Smooth muscle cell (in vitro differentiated cells): ENCODE data around the gene SPATA1. TPM values are rescaled to one million over a fixed set of nuclear protein-coding genes. Genes with fewer than 3 reads are reported as not detected.

ENCODE experiments used
- DNase-seq: peaks from one replicate; lab custom pipeline; 2025; ENCODE audit not compliant: unreplicated experiment; lab: John Stamatoyannopoulos, UW
- H2AFZ ChIP-seq: fragments of 200-600 bp; sonication (generic); 2 replicates; pipeline ENCODE4 v1.6.0; 2016; ENCODE audit warnings: antibody characterized with exemption, low read depth, mild to moderate bottlenecking
- H3F3A ChIP-seq: fragments of 200-600 bp; sonication (generic); 2 replicates; pipeline ENCODE4 v1.6.0; 2017; ENCODE audit warnings: antibody characterized with exemption, low read depth
- H3K27ac ChIP-seq: fragments of 200-600 bp; sonication (generic); 2 replicates; pipeline ENCODE4 v1.5.1; 2016; ENCODE audit warnings: low read depth, mild to moderate bottlenecking
- H3K27me3 ChIP-seq: fragments of 200-600 bp; sonication (generic); 2 replicates; pipeline ENCODE4 v1.6.1; 2016; ENCODE audit warnings: low read depth, mild to moderate bottlenecking
- H3K36me3 ChIP-seq: fragments of 200-600 bp; sonication (generic); 2 replicates; pipeline ENCODE4 v1.5.1; 2016; ENCODE audit warnings: low read depth
- H3K4me1 ChIP-seq: fragments of 200-600 bp; sonication (generic); 2 replicates; pipeline ENCODE4 v1.5.1; 2016; ENCODE audit warnings: low read depth
- H3K4me2 ChIP-seq: fragments of 200-600 bp; sonication (generic); 2 replicates; pipeline ENCODE4 v1.6.0; 2016; ENCODE audit warnings: mild to moderate bottlenecking
- H3K4me3 ChIP-seq: fragments of 200-600 bp; sonication (generic); 2 replicates; pipeline ENCODE4 v1.5.1; 2016; ENCODE audit warnings: mild to moderate bottlenecking
- H3K79me2 ChIP-seq: fragments of 200-600 bp; sonication (generic); 2 replicates; pipeline ENCODE4 v1.6.0; 2016; ENCODE audit warnings: low read depth, mild to moderate bottlenecking
- H3K9ac ChIP-seq: fragments of 200-600 bp; sonication (generic); 2 replicates; pipeline ENCODE4 v1.6.0; 2016; ENCODE audit warnings: low read depth
- H3K9me3 ChIP-seq: fragments of 200-600 bp; sonication (generic); replicated peaks from 2 replicates; pipeline ENCODE4 v1.5.1; 2016; ENCODE audit warnings: low read depth
- H4K20me1 ChIP-seq: fragments of 200-600 bp; sonication (generic); 2 replicates; pipeline ENCODE4 v1.6.0; 2016; ENCODE audit warnings: low read depth
- WGBS: methylation state at CpG from one replicate; pipeline ENCODE4 v1.1.7; 2016; ENCODE audit warnings: low lambda C conversion rate; 5-methylcytosine and 5-hydroxymethylcytosine counted together
- polyA plus RNA-seq: library from polyadenylated mRNA; unstranded; fragments of >200 nt; fragmentation: Nextera tagmentation; extraction: Ambion mirVana; gene quantifications from 2 replicates; pipeline ENCODE4 v1.2.1, GENCODE V29; 2016
- total RNA-seq: library from RNA; depleted of rRNA; stranded (reverse); fragments of >200 nt; gene quantifications from 2 replicates; pipeline ENCODE4 v1.2.3, GENCODE V29; 2014
- TF ChIP-seq, protein P1 (sequence below): fragments of 200-600 bp; sonication (generic); IDR thresholded peaks from 2 replicates; pipeline ENCODE4 v1.5.1; 2017; ENCODE audit warnings: borderline replicate concordance, mild to moderate bottlenecking, antibody characterized with exemption; ENCODE audit not compliant: insufficient read depth, poor library complexity, severe bottlenecking

Gene SPATA1
- total and polyA plus RNA-seq, 2 experiments from 2014 or later, result 0.94 to 2.3 TPM

DNA sequence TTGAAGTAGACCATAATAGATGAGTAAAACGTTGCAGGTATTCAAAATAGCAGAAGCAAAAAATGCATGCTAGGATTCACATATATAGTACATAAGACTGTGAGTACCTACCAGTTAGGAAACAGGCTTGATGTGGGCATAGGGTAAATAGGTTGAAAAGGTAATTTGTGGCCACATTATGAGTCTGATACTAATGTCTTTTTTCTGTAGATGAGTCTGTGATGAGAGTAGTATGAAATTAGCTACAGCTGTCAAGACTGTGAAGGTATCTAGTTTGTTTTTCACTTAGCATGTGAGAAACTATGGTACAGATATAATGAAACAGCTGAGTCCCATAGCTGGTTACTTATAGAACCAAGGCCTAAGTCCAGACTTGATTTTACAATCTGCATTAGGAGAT lies 12.4 kb upstream of the SPATA1 start:
- TF ChIP-seq, protein P1, sequence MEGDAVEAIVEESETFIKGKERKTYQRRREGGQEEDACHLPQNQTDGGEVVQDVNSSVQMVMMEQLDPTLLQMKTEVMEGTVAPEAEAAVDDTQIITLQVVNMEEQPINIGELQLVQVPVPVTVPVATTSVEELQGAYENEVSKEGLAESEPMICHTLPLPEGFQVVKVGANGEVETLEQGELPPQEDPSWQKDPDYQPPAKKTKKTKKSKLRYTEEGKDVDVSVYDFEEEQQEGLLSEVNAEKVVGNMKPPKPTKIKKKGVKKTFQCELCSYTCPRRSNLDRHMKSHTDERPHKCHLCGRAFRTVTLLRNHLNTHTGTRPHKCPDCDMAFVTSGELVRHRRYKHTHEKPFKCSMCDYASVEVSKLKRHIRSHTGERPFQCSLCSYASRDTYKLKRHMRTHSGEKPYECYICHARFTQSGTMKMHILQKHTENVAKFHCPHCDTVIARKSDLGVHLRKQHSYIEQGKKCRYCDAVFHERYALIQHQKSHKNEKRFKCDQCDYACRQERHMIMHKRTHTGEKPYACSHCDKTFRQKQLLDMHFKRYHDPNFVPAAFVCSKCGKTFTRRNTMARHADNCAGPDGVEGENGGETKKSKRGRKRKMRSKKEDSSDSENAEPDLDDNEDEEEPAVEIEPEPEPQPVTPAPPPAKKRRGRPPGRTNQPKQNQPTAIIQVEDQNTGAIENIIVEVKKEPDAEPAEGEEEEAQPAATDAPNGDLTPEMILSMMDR, result no peak
- Histone ChIP-seq H4K20me1 (peaks cover 22% of the 10 kb centered on the region), H3K4me2 (no peak overlapping the region), H3K27ac (no peak overlapping the region), H3K4me1 (no peaks in the 10 kb centered on the region), H3K9me3 (no peaks in the 10 kb centered on the region), H2AFZ (no peak overlapping the region), H3K9ac (no peak overlapping the region), H3K79me2 (peaks cover 2% of the 10 kb centered on the region), H3K36me3 (peaks cover 45% of the 10 kb centered on the region), H3K27me3 (no peaks in the 10 kb centered on the region), H3K4me3 (no peak overlapping the region), H3F3A (peaks cover 33% of the 10 kb centered on the region)
- WGBS, result 96% methylated on average over 1 of the region's 1 CpG
- DNase-seq, result no peak

GRCh38 chr1:84496498-84496897 lies 9.7 kb upstream of the SPATA1 start:
- Histone ChIP-seq H3K79me2 (peaks cover 29% of the 10 kb centered on the region), H3K4me3 (no peak overlapping the region), H3K27ac (no peak overlapping the region), H2AFZ (no peak overlapping the region), H3K4me2 (no peak overlapping the region), H3K9ac (no peak overlapping the region), H4K20me1 (peaks cover 45% of the 10 kb centered on the region), H3K9me3 (no peaks in the 10 kb centered on the region), H3K4me1 (no peaks in the 10 kb centered on the region), H3K36me3 (peaks cover 29% of the 10 kb centered on the region), H3F3A (peaks cover 40% of the 10 kb centered on the region), H3K27me3 (no peaks in the 10 kb centered on the region)
- DNase-seq, result no peak
- 98% methylated on average over 3 of the region's 3 CpGs for WGBS
- TF ChIP-seq, protein P1, result no peak

GRCh38 chr1:84497631-84498275 lies 8.4 kb upstream of the SPATA1 start:
- Histone ChIP-seq H2AFZ (no peak overlapping the region), H3K27me3 (no peaks in the 10 kb centered on the region), H3K4me1 (no peaks in the 10 kb centered on the region), H3F3A (peaks cover 41% of the 10 kb centered on the region), H4K20me1 (peaks cover 58% of the 10 kb centered on the region), H3K79me2 (peaks cover 42% of the 10 kb centered on the region), H3K4me2 (no peak overlapping the region), H3K27ac (peak overlapping the region; percentile 33), H3K9ac (no peak overlapping the region), H3K36me3 (peaks cover 23% of the 10 kb centered on the region), H3K9me3 (no peaks in the 10 kb centered on the region), H3K4me3 (no peak overlapping the region)
- 72% methylated on average over 2 of the region's 2 CpGs for WGBS
- no peak for DNase-seq
- TF ChIP-seq, protein P1, result no peak

DNA sequence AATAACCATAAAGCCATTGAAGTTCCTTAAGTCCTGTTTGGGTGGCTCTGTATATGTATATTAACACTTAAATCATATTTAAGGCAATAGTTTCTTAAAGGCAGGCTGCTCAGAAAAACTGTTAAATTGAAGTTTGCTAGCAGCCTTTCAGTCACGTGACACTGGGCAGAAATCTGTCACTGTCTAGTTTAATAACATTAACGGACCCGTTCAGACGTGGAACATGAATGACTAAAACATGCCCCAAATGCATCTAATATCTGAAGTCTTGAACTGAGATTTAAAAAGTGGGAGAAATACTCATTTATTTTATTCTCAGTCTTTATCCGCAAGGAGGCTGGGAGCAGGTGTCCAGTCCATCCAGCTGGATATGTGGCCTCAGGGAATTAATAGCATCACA lies 3.3 kb upstream of the SPATA1 start:
- Histone ChIP-seq H3K27me3 (no peaks in the 10 kb centered on the region), H4K20me1 (peaks cover 74% of the 10 kb centered on the region), H3K9ac (no peak overlapping the region)

More for the DNA sequence above, 3.3 kb upstream of the SPATA1 start:
- TF ChIP-seq, protein P1, result no peak
- peaks cover 23% of the 10 kb centered on the region for H3K4me1 ChIP-seq
- peak overlapping the region; percentile 88 for H3K4me3 ChIP-seq
- no peak for DNase-seq
- 88% methylated on average over 5 of the region's 5 CpGs for WGBS
- H3K9me3 ChIP-seq, result no peaks in the 10 kb centered on the region
- peaks cover 4% of the 10 kb centered on the region for H3K36me3 ChIP-seq
- H3K79me2 ChIP-seq, result peaks cover 73% of the 10 kb centered on the region
- no peak overlapping the region for H3K27ac ChIP-seq
- H2AFZ ChIP-seq, result no peak overlapping the region
- peak overlapping the region; percentile 91 for H3K4me2 ChIP-seq
- H3F3A ChIP-seq, result peaks cover 19% of the 10 kb centered on the region
